Omental fat pad (tissue), 4 donors: ENCODE measurements around the gene BTBD2. TPM values are rescaled to one million over a fixed set of nuclear protein-coding genes. Genes with fewer than 3 reads are reported as not detected.

Source experiments
- ATAC-seq: fragments of 150-250 bp; one replicate; pipeline ENCODE4 v1.9.1; 2016; ENCODE audit warnings: mild to moderate bottlenecking, moderate library complexity; ENCODE audit not compliant: low FRiP score
- DNase-seq: peaks from one replicate; pipeline ENCODE4 v3.0.0-alpha.2; 2019; ENCODE audit warnings: low spot score
- CTCF ChIP-seq, 3 donors: fragments of 450-650 bp; IDR thresholded peaks; one replicate each; pipeline ENCODE4 v1.5.1; 2016 to 2017; ENCODE audit warnings: antibody characterized with exemption in 3 of 3, mild to moderate bottlenecking in 3 of 3, moderate library complexity in 2 of 3
- total RNA-seq, 4 donors: library from RNA; depleted of rRNA; stranded (reverse); fragments of >200 nt; gene quantifications; one replicate each; pipeline ENCODE4 v1.1.0, GENCODE V29; 2016

Gene BTBD2
- total RNA-seq, 4 donors from 2014 or later = 37.1 to 58.3 (median 52.8) TPM

DNA sequence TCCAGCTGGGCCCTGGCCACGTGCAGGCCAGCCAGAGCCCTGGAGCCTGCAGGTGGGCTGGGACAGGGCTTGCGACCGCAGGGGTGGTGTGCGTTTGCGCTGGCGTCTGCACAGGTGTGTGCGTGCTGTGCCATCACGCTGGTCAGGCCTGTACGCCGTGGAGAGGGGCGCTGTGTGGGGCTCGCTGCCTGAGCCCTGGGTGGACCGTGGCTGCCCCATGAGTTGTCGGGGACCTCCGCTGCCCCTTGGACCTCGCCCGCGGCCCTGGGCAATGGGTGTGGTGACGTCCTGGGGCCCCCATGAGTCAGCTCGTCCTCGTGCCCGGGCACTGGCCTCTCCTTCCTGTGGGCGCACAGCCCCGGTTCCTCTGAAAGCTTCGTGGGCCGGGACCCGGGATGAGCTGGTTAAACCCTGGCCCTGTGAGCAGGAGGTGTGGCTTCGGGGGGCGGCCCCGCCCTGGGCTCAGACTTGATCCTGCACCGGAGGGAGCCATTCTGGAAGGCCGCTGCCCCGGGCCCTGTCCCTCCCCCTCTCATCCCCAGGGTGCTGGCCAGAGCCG lies 67.8 kb downstream of the BTBD2 start:
- TF ChIP-seq CTCF (IDR thresholded peaks at IDR 0.05) = no peak
- DNase-seq (no peak), ATAC-seq (no peak)

- ATAC-seq (no peak), DNase-seq (no peak)
- TF ChIP-seq CTCF (IDR thresholded peaks at IDR 0.05) = no peak
These were observed 69.6 kb downstream of the BTBD2 start for GRCh38 chr19:1945899-1946298.

DNA sequence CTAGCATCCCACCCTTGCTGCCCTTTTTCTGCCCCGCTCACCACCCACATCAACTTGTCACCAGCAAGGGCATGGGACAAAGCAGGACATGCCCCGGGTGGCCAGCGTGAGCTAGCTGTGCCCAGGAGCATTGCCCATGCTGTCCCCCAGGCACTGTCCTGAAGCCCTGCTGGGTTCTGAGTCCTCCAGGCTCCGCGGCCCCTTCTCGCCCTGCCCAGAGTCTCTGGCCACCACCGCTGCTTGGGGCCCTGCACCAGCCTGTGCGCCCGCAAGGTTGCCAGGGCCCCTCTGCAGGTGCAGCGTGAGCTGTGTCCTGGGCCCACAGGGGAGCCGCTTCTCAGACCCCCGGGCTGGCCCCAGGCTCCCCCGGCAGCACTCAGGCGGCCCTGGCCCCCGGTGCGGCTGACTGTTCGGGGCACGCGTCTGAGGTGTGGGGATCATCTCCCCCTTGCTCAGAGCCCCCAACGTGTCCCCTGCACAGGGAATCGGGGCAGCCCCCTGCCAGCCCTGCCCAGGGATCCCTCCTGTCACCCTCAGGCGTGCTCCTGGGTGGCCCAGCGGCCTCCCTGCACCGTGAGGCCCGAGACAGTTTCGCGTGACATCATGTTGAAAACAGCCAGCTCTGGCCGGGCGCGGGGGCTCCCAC lies 70.5 kb downstream of the BTBD2 start:
- DNase-seq (no peak), ATAC-seq (no peak)
- TF ChIP-seq CTCF (IDR thresholded peaks at IDR 0.05) = no peak

- ATAC-seq = no peak
- TF ChIP-seq CTCF (IDR thresholded peaks at IDR 0.05) = no peak
- DNase-seq = no peak
These were observed 71.2 kb downstream of the BTBD2 start for GRCh38 chr19:1944088-1944915.

DNA sequence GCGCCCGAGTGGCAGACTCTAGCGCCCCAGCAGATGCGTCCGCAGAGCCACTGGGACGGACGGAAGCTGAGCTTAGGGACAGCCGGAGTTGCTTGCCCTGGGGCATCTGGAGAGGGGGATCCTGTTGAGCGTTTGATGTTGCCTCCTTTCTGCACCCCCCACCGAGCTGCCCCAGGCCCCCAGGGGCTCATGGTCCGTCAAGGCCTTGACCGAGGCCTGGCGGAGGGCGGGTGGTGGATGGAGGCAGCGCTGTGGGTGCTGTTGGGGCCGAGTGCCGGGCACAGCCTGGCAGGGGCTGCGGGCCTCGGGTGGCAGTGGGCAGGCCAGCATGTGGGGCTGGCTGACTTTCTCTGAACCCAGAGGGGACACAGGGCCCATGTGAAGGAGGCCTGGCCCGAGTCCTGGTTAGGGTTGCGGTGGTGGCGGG lies 71.8 kb downstream of the BTBD2 start:
- no peak for TF ChIP-seq CTCF (IDR thresholded peaks at IDR 0.05)
- DNase-seq (no peak), ATAC-seq (no peak)

GRCh38 chr19:1942934-1943555 lies 72.5 kb downstream of the BTBD2 start:
- ATAC-seq (no peak), DNase-seq (no peak)
- no peak for TF ChIP-seq CTCF (IDR thresholded peaks at IDR 0.05)
